WTC11 (cell line): Measurements from ENCODE around the gene BFSP1. TPM values are rescaled to one million over a fixed set of nuclear protein-coding genes. Genes with fewer than 3 reads are reported as not detected.

Experiments
- ATAC-seq: fragments of 200-7000 bp; cut with Tn5 transposase; 2 replicates; pipeline ENCODE4 v1.10.0; 2021; ENCODE audit warnings: mild to moderate bottlenecking, moderate library complexity
- CTCF ChIA-PET: fragments of 300-600 bp; sonication (Branson Sonifier 250); formaldehyde crosslinking; loops from one replicate; lab custom pipeline; 2021; ENCODE audit warnings: antibody characterized with exemption; lab: Charles Lee
- POLR2A ChIA-PET: fragments of 350-600 bp; sonication (Branson Sonifier 250); formaldehyde crosslinking; loops from one replicate; lab custom pipeline; 2021; ENCODE audit warnings: antibody characterized with exemption; lab: Charles Lee
- DNase-seq: peaks from one replicate; pipeline ENCODE4 v3.0.0; 2021; ENCODE audit warnings: low spot score
- H3K27ac Mint-ChIP-seq: 2 replicates; pipeline ENCODE4 v1.8.0; 2021; ENCODE audit warnings: mixed read lengths
- H3K27me3 Mint-ChIP-seq: 2 replicates; pipeline ENCODE4 v1.8.0; 2021; ENCODE audit warnings: low read depth, mild to moderate bottlenecking, moderate library complexity, mixed read lengths
- H3K36me3 Mint-ChIP-seq: 2 replicates; pipeline ENCODE4 v1.8.0; 2021; ENCODE audit warnings: mixed read lengths
- H3K4me1 Mint-ChIP-seq: 2 replicates; pipeline ENCODE4 v1.8.0; 2022; ENCODE audit warnings: mixed read lengths
- H3K4me3 Mint-ChIP-seq: 2 replicates; pipeline ENCODE4 v1.8.0; 2021; ENCODE audit warnings: mild to moderate bottlenecking, moderate library complexity, mixed read lengths
- H3K9me3 Mint-ChIP-seq: 2 replicates; pipeline ENCODE4 v1.8.0; 2021; ENCODE audit warnings: mixed read lengths
- AR ChIP-seq: fragments of 250-450 bp; sonication (Bioruptor Pico); IDR thresholded peaks from 2 replicates; pipeline ENCODE4 v1.9.0; 2021; ENCODE audit warnings: mild to moderate bottlenecking
- ARID4B ChIP-seq: sonication (generic); formaldehyde crosslinking; IDR thresholded peaks from 2 replicates; pipeline ENCODE4 v1.8.0; 2023; ENCODE audit warnings: missing genetic modification reagents, mild to moderate bottlenecking, borderline replicate concordance
- CDX4 ChIP-seq: fragments of 250-450 bp; sonication (Bioruptor Pico); IDR thresholded peaks from 2 replicates; pipeline ENCODE4 v1.9.0; 2021; ENCODE audit warnings: moderate library complexity, mild to moderate bottlenecking, inconsistent platforms, borderline replicate concordance
- CREB1 ChIP-seq: sonication (generic); formaldehyde crosslinking; IDR thresholded peaks from 2 replicates; pipeline ENCODE4 v1.8.0; 2023; ENCODE audit warnings: mild to moderate bottlenecking, missing genetic modification reagents
- E2F4 ChIP-seq: sonication (generic); formaldehyde crosslinking; IDR thresholded peaks from 2 replicates; pipeline ENCODE4 v1.8.1; 2022; ENCODE audit warnings: low read depth, mild to moderate bottlenecking, moderate library complexity, missing genetic modification reagents, borderline replicate concordance
- ESRRA ChIP-seq: sonication (generic); formaldehyde crosslinking; IDR thresholded peaks from 2 replicates; pipeline ENCODE4 v1.8.1; 2022; ENCODE audit warnings: mild to moderate bottlenecking, missing genetic modification reagents, borderline replicate concordance
- ETV6 ChIP-seq: sonication (generic); formaldehyde crosslinking; IDR thresholded peaks from 2 replicates; pipeline ENCODE4 v1.8.1; 2022; ENCODE audit warnings: mild to moderate bottlenecking, missing genetic modification reagents
- HMGXB4 ChIP-seq: sonication (generic); formaldehyde crosslinking; IDR thresholded peaks from 2 replicates; pipeline ENCODE4 v1.8.1; 2023; ENCODE audit warnings: mild to moderate bottlenecking, moderate library complexity, missing genetic modification reagents
- NFE2L1 ChIP-seq: sonication (generic); formaldehyde crosslinking; IDR thresholded peaks from 2 replicates; pipeline ENCODE4 v1.8.1; 2023; ENCODE audit warnings: missing genetic modification reagents
- OVOL2 ChIP-seq: fragments of 250-450 bp; sonication (Bioruptor Pico); IDR thresholded peaks from 2 replicates; pipeline ENCODE4 v1.9.0; 2021; ENCODE audit warnings: mild to moderate bottlenecking, borderline replicate concordance
- PREB ChIP-seq: sonication (generic); formaldehyde crosslinking; IDR thresholded peaks from 2 replicates; pipeline ENCODE4 v1.8.1; 2022; ENCODE audit warnings: mild to moderate bottlenecking, missing genetic modification reagents, moderate library complexity, borderline replicate concordance
- ZNF121 ChIP-seq: sonication (generic); formaldehyde crosslinking; IDR thresholded peaks from 2 replicates; pipeline ENCODE4 v1.8.0; 2023; ENCODE audit warnings: missing genetic modification reagents
- ZNF263 ChIP-seq: sonication (generic); formaldehyde crosslinking; IDR thresholded peaks from 2 replicates; pipeline ENCODE4 v1.8.1; 2022; ENCODE audit warnings: low read depth, mild to moderate bottlenecking, moderate library complexity, missing genetic modification reagents
- ZNF416 ChIP-seq: fragments of 250-450 bp; sonication (Bioruptor Pico); IDR thresholded peaks from 2 replicates; pipeline ENCODE4 v1.9.0; 2021; ENCODE audit warnings: mild to moderate bottlenecking, inconsistent platforms
- ZNF532 ChIP-seq: fragments of 250-450 bp; sonication (Bioruptor Pico); IDR thresholded peaks from 2 replicates; pipeline ENCODE4 v1.9.0; 2021; ENCODE audit warnings: mild to moderate bottlenecking, borderline replicate concordance
- total RNA-seq: library from RNA; stranded (reverse); gene quantifications from 3 replicates; pipeline ENCODE4 v1.2.3, GENCODE V29; 2021

BFSP1 gene
- total RNA-seq, 1 experiment from 2014 or later: 3.0 TPM

GRCh38 chr20:17501701-17502100 is 29.5 kb downstream of the BFSP1 start (continued):
- TF ChIP-seq AR (no peak), ESRRA (no peak)

- peaks cover 6% of the 10 kb centered on the region for H3K27me3 Mint-ChIP-seq
- H3K4me3 Mint-ChIP-seq: no peak overlapping the region
- peaks cover 11% of the 10 kb centered on the region for H3K4me1 Mint-ChIP-seq
- H3K9me3 Mint-ChIP-seq: no peaks in the 10 kb centered on the region
- H3K27ac Mint-ChIP-seq: no peak overlapping the region
- H3K36me3 Mint-ChIP-seq: no peaks in the 10 kb centered on the region; the same call in 1 of the 2 replicates
- DNase-seq (no peak), ATAC-seq (no peak)
- TF ChIP-seq ZNF263 (CRISPR knock-in tag) (no peak), NFE2L1 (CRISPR knock-in tag) (no peak), PREB (no peak), ETV6 (CRISPR knock-in tag) (no peak), ZNF532 (CRISPR knock-in tag) (no peak), ZNF416 (CRISPR knock-in tag) (no peak), ZNF121 (CRISPR knock-in tag) (no peak), OVOL2 (CRISPR knock-in tag) (no peak), E2F4 (CRISPR knock-in tag) (no peak), HMGXB4 (CRISPR knock-in tag) (no peak), ARID4B (CRISPR knock-in tag) (no peak), CREB1 (CRISPR knock-in tag) (no peak), CDX4 (CRISPR knock-in tag) (no peak), ESRRA (no peak)
- POLR2A ChIA-PET: no interaction called here
- CTCF ChIA-PET: no interaction called here
Observed at GRCh38 chr20:17500826-17501225, 30.4 kb downstream of the BFSP1 start.
